ENCODE measurements around the gene UBTD2. TPM values are rescaled to one million over a fixed set of nuclear protein-coding genes. Genes with fewer than 3 reads are reported as not detected.
A peak's percentile ranks its signal among the peaks of the same experiment; 100 is the strongest.

Gene UBTD2, protein sequence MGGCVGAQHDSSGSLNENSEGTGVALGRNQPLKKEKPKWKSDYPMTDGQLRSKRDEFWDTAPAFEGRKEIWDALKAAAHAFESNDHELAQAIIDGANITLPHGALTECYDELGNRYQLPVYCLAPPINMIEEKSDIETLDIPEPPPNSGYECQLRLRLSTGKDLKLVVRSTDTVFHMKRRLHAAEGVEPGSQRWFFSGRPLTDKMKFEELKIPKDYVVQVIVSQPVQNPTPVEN
- total RNA-seq (2021) (22.7 to 26.2 TPM (median 25.9 TPM) in 3 replicates), Bru-seq, nascent RNA (percentile 87 among the genes with signal in this experiment)
- long read RNA-seq, experiment 1, transcript UBTD2-201 (3 exons, 3,301 nt) = major isoform, 215 of 269 reads
- long read RNA-seq, experiment 1, partial matches to known transcripts = 9 of 269 reads
- long read RNA-seq, experiment 1, other reads (novel, unspliced or antisense) = 45 of 269 reads
- long read RNA-seq, experiment 2, transcript UBTD2-201 (3 exons, 3,301 nt) = major isoform, 21 of 53 reads
- long read RNA-seq, experiment 2, partial matches to known transcripts = 1 of 53 reads
- long read RNA-seq, experiment 2, other reads (novel, unspliced or antisense) = 31 of 53 reads
- long read RNA-seq, experiment 3, partial matches to known transcripts = 0 of 1 reads
- long read RNA-seq, experiment 3, other reads (novel, unspliced or antisense) = 1 of 1 reads

DNA sequence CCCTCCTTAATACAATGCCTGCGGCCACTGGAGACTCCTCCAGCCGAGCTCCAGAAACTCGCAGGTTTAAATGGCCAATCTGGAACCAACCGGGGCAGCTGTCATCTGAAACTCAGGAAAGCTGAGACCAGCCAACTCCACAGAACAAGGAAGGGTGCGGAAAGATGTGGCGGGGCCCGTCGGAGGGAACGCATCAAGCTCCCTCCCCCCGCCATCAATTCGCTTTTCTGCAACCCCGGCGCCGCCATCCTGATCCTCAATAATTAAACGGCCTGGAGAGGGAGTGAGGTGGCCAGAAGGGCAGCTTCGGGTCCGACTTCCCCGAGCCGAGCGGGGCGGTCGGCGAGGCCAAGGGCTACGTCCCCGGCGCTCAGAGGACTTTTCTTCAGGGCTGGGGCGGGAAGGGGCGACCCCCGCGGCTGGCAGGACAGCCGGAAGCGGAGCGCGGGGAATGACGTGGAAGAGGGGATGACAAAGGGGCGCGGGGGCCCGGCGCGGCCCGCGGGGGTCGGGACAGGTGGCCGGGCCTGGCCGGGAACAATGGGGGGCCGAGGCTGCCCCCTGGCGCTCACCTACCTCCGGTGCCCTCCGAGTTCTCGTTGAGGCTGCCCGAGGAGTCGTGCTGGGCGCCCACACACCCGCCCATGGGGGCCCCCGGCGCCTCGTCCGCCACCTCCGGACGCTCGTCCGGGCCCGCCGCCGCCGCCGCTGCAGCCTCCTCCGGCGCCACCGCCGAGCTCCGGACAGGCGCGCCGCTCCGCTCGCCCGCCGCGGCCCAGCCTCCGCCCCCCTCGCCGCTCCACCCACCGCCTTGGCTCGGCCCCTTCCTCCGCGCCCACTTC, at the start of gene UBTD2:
Gene UBTD2, minus strand, starts transcription at position 745 of the 842 bp plus-strand sequence. Its CDS starts 99 bp downstream, at position 646.
- ATAC-seq (peak; percentile 83), DNase-seq (ENCODE audit: low spot score) (peak; percentile 81)
- Mint-ChIP-seq H3K27me3 (ENCODE audit: low read depth) (peaks cover 10% of the 10 kb centered on the region), H3K4me3 (peak within 1 kb of the TSS; percentile 95), H3K27ac (peak within 1 kb of the TSS; percentile 89), H3K4me1 (peaks cover 32% of the 10 kb centered on the region), H3K9me3 (no peaks in the 10 kb centered on the region), H3K36me3 (no peaks in the 10 kb centered on the region)
- ChIA-PET CTCF (interaction anchor here (0.8 to 1.9 kb wide), 12 partner anchors 9 to 187 kb away, joined by 3 to 14 read pairs (median 4); partner anchors contain the start of gene STK10), POLR2A (interaction anchor here (0.6 to 1.3 kb wide), 5 partner anchors 10 to 729 kb away, joined by 3 to 12 read pairs (median 4); partner anchors contain the start of gene FBXW11)
- TF ChIP-seq GTF2I (CRISPR knock-in tag; conservative IDR thresholded peaks at IDR 0.05) = no peak
- TF ChIP-seq, protein P1, sequence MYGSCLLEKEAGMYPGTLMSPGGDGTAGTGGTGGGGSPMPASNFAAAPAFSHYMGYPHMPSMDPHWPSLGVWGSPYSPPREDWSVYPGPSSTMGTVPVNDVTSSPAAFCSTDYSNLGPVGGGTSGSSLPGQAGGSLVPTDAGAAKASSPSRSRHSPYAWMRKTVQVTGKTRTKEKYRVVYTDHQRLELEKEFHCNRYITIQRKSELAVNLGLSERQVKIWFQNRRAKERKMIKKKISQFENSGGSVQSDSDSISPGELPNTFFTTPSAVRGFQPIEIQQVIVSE (CRISPR knock-in tag; IDR thresholded peaks at IDR 0.05; ENCODE audit: borderline replicate concordance) = no peak
- TF ChIP-seq TP53 (CRISPR knock-in tag; IDR thresholded peaks at IDR 0.05) = no peak
- TF ChIP-seq NFE2L1 (CRISPR knock-in tag; IDR thresholded peaks at IDR 0.05) = no peak
- peak; percentile 78 for TF ChIP-seq SP1 (CRISPR knock-in tag; conservative IDR thresholded peaks at IDR 0.05)
- no peak for TF ChIP-seq NR1H2 (CRISPR knock-in tag; IDR thresholded peaks at IDR 0.05)
- TF ChIP-seq, protein P2, sequence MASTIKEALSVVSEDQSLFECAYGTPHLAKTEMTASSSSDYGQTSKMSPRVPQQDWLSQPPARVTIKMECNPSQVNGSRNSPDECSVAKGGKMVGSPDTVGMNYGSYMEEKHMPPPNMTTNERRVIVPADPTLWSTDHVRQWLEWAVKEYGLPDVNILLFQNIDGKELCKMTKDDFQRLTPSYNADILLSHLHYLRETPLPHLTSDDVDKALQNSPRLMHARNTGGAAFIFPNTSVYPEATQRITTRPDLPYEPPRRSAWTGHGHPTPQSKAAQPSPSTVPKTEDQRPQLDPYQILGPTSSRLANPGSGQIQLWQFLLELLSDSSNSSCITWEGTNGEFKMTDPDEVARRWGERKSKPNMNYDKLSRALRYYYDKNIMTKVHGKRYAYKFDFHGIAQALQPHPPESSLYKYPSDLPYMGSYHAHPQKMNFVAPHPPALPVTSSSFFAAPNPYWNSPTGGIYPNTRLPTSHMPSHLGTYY (CRISPR knock-in tag; IDR thresholded peaks at IDR 0.05) = no peak
- peak; percentile 87 for TF ChIP-seq ZNF423 (CRISPR knock-in tag; IDR thresholded peaks at IDR 0.05)
- TF ChIP-seq, protein P3, sequence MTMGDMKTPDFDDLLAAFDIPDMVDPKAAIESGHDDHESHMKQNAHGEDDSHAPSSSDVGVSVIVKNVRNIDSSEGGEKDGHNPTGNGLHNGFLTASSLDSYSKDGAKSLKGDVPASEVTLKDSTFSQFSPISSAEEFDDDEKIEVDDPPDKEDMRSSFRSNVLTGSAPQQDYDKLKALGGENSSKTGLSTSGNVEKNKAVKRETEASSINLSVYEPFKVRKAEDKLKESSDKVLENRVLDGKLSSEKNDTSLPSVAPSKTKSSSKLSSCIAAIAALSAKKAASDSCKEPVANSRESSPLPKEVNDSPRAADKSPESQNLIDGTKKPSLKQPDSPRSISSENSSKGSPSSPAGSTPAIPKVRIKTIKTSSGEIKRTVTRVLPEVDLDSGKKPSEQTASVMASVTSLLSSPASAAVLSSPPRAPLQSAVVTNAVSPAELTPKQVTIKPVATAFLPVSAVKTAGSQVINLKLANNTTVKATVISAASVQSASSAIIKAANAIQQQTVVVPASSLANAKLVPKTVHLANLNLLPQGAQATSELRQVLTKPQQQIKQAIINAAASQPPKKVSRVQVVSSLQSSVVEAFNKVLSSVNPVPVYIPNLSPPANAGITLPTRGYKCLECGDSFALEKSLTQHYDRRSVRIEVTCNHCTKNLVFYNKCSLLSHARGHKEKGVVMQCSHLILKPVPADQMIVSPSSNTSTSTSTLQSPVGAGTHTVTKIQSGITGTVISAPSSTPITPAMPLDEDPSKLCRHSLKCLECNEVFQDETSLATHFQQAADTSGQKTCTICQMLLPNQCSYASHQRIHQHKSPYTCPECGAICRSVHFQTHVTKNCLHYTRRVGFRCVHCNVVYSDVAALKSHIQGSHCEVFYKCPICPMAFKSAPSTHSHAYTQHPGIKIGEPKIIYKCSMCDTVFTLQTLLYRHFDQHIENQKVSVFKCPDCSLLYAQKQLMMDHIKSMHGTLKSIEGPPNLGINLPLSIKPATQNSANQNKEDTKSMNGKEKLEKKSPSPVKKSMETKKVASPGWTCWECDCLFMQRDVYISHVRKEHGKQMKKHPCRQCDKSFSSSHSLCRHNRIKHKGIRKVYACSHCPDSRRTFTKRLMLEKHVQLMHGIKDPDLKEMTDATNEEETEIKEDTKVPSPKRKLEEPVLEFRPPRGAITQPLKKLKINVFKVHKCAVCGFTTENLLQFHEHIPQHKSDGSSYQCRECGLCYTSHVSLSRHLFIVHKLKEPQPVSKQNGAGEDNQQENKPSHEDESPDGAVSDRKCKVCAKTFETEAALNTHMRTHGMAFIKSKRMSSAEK (CRISPR knock-in tag; IDR thresholded peaks at IDR 0.05; ENCODE audit: borderline replicate concordance) = no peak
- TF ChIP-seq FOXK1 (CRISPR knock-in tag; IDR thresholded peaks at IDR 0.05) = no peak
- no peak; the same call in 1 of the 2 replicates for TF ChIP-seq ZNF219 (CRISPR knock-in tag; IDR thresholded peaks at IDR 0.05; ENCODE audit: borderline replicate concordance)
- no peak for TF ChIP-seq OVOL2 (CRISPR knock-in tag; IDR thresholded peaks at IDR 0.05; ENCODE audit: borderline replicate concordance)
- no peak for TF ChIP-seq CREB1 (CRISPR knock-in tag; IDR thresholded peaks at IDR 0.05)
- TF ChIP-seq, protein P4, sequence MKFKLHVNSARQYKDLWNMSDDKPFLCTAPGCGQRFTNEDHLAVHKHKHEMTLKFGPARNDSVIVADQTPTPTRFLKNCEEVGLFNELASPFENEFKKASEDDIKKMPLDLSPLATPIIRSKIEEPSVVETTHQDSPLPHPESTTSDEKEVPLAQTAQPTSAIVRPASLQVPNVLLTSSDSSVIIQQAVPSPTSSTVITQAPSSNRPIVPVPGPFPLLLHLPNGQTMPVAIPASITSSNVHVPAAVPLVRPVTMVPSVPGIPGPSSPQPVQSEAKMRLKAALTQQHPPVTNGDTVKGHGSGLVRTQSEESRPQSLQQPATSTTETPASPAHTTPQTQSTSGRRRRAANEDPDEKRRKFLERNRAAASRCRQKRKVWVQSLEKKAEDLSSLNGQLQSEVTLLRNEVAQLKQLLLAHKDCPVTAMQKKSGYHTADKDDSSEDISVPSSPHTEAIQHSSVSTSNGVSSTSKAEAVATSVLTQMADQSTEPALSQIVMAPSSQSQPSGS (CRISPR knock-in tag; IDR thresholded peaks at IDR 0.05; ENCODE audit: borderline replicate concordance, low read depth) = no peak
- TF ChIP-seq JAZF1 (CRISPR knock-in tag; IDR thresholded peaks at IDR 0.05) = no peak
- TF ChIP-seq TCF7 (CRISPR knock-in tag; IDR thresholded peaks at IDR 0.05; ENCODE audit: low read depth) = no peak
- TF ChIP-seq, protein P5, sequence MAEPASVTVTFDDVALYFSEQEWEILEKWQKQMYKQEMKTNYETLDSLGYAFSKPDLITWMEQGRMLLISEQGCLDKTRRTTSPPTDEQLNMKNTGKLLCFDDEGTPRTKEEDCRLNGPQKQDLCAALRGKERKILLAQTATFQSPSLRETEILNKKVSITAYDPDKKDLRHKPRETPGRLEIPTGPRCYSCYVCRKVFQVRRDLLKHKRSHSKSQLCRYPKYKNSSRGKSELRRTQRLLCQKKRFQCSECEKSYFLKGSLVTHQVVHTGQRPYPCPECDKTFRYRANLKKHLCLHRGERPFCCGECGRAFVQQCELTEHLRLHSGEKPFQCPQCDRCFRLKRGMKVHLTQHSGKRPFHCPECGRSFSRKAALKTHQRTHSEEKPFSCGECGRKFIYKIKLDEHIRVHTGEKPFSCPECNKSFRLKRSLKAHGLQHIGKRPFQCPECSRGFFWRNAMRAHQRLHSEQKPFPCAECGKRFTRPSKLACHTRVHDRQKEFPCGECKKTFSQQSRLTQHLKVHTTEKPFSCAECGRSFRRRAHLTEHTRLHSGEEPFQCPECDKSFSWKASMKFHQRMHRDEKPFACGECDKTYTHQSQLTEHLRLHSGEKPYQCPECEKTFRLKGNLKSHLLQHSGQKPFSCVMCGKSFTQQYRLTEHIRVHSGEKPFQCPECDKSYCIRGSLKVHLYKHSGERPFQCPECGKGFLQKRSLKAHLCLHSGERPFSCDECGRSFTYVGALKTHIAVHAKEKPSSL (CRISPR knock-in tag; conservative IDR thresholded peaks at IDR 0.05) = no peak
- TF ChIP-seq ATF1 (CRISPR knock-in tag; IDR thresholded peaks at IDR 0.05) = no peak
- no peak for TF ChIP-seq NFYB (CRISPR knock-in tag; conservative IDR thresholded peaks at IDR 0.05; ENCODE audit: low read depth)
- TF ChIP-seq, protein P6, sequence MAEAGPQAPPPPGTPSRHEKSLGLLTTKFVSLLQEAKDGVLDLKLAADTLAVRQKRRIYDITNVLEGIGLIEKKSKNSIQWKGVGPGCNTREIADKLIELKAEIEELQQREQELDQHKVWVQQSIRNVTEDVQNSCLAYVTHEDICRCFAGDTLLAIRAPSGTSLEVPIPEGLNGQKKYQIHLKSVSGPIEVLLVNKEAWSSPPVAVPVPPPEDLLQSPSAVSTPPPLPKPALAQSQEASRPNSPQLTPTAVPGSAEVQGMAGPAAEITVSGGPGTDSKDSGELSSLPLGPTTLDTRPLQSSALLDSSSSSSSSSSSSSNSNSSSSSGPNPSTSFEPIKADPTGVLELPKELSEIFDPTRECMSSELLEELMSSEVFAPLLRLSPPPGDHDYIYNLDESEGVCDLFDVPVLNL (CRISPR knock-in tag; IDR thresholded peaks at IDR 0.05; ENCODE audit: borderline replicate concordance, low read depth) = no peak
- TF ChIP-seq SOX15 (CRISPR knock-in tag; IDR thresholded peaks at IDR 0.05) = no peak
- TF ChIP-seq ZNF138 (CRISPR knock-in tag; conservative IDR thresholded peaks at IDR 0.05) = no peak

All from WTC11 (cell line).